ENCODE data around the gene CDK5.

DNA sequence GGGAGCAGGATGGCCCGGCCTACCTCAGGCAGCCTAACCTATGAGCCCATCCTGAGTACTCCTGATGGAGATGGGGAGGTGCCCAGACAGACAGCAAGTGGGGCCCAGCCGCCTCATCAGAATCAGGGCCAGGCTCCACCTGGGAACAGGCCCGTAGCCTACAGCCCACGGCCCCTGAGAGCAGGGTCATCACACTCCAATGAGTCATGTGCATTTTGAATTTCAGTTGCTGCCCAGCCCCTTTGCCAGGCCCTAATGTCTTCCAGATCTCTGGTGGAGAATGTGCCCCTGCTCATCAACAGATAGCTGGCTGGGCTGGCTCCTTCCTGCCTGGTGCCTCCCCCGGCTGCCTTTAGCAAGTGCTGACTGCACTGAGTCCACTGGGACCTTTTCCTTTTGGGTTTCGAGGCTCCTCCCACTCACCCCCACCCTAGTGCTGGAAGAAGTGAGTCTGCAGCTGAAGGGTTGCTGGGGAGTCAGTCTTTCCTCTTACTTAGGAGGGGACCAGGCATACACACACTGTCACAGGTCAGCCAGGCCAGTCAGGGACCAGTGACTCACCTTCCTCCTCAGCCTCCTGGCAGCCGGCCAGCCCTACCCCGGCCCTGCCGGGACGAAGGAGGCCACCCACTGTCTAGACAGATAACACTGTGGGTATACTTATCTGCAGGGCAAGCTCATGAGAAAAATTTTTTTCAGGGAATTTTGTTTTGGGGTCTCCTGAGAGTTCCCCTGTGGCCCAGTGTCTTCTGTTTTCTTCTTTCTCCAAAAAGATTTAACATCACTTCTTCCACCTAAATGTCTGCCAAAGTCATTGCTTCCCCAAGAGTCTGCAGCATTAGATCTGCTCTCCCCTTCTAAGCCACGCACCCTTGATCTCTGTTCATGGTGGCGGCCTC lies 18.5 kb downstream of the CDK5 start:
- no peak for TF ChIP-seq PHF8 (CRISPR knock-in tag; IDR thresholded peaks at IDR 0.05)
- no peak for TF ChIP-seq POLR2AphosphoS5 (IDR thresholded peaks at IDR 0.05; ENCODE audit: low read depth, low read length)
- no peak for TF ChIP-seq TARDBP (CRISPR knock-in tag; IDR thresholded peaks at IDR 0.05)
- TF ChIP-seq CTCF (CRISPR knock-in tag; IDR thresholded peaks at IDR 0.05), result no peak
- TF ChIP-seq ZNF121 (CRISPR knock-in tag; IDR thresholded peaks at IDR 0.05), result no peak
- TF ChIP-seq, protein P1, sequence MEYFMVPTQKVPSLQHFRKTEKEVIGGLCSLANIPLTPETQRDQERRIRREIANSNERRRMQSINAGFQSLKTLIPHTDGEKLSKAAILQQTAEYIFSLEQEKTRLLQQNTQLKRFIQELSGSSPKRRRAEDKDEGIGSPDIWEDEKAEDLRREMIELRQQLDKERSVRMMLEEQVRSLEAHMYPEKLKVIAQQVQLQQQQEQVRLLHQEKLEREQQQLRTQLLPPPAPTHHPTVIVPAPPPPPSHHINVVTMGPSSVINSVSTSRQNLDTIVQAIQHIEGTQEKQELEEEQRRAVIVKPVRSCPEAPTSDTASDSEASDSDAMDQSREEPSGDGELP (IDR thresholded peaks at IDR 0.05; ENCODE audit: borderline replicate concordance, low read depth), result no peak
- TF ChIP-seq ZNF274 (CRISPR knock-in tag; IDR thresholded peaks at IDR 0.05), result no peak
- TF ChIP-seq RFX1 (IDR thresholded peaks at IDR 0.05), result no peak

All from HepG2 (cell line).